HG03025 (cell line): Measurements from ENCODE around the gene BTN1A1.

ENCODE experiments used
- ATAC-seq: cut with Tn5 transposase; IDR thresholded peaks from one replicate; pipeline ENCODE4 v1.9.1; 2021; ENCODE audit warnings: mild to moderate bottlenecking, moderate library complexity; ENCODE audit not compliant: unreplicated experiment, low FRiP score

The BTN1A1 gene

DNA sequence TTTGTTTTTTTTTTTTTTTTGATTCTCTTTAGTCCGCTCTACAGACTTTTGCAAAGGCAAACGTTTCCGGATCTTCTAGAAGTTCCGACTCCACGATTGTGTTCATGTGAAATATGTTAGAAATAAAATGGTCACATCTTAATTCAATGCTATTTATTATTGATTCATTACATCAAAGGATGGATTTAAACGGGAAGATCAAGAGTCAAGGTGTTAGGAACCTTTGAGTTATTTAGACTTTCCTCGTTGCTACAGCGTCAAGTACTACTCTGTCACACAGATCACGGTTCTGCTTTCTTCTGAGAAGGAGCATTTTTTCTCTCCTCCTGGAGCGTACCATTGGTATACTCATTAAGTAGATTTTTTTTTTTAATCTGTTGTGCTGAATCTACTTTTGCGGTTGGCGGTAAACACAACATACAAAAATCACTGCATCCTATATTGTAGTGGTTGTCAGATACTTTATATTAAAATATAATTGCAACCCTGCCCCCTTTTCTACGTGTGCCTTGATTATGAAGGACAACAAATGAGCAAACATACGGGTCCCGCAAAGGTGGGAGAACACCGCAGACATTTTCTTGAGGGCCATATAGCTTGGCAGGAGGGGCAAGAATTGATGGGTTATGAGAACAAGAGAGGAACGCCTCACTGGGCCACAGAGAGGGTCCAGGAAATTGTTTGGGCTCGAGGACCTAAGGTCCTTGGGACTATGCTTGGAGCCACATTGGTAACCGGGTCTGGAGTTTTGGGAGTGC is 55.6 kb downstream of the BTN1A1 start:
- no peak for ATAC-seq

- no peak for ATAC-seq
These were observed 56.4 kb downstream of the BTN1A1 start for GRCh38 chr6:26556263-26557070.
